GM10266 (cell line): ENCODE results near the gene EDARADD.

Experiments used
- DNase-seq: peaks from one replicate; pipeline ENCODE4 v3.0.0; 2012; ENCODE audit errors: extremely low spot score
- TF ChIP-seq, protein P1 (sequence below): IDR thresholded peaks from 2 replicates; pipeline ENCODE4 v1.5.1; 2012; ENCODE audit warnings: mild to moderate bottlenecking, low read depth; ENCODE audit not compliant: control insufficient read depth, insufficient read depth; ENCODE audit errors: missing control alignments

The EDARADD gene

DNA sequence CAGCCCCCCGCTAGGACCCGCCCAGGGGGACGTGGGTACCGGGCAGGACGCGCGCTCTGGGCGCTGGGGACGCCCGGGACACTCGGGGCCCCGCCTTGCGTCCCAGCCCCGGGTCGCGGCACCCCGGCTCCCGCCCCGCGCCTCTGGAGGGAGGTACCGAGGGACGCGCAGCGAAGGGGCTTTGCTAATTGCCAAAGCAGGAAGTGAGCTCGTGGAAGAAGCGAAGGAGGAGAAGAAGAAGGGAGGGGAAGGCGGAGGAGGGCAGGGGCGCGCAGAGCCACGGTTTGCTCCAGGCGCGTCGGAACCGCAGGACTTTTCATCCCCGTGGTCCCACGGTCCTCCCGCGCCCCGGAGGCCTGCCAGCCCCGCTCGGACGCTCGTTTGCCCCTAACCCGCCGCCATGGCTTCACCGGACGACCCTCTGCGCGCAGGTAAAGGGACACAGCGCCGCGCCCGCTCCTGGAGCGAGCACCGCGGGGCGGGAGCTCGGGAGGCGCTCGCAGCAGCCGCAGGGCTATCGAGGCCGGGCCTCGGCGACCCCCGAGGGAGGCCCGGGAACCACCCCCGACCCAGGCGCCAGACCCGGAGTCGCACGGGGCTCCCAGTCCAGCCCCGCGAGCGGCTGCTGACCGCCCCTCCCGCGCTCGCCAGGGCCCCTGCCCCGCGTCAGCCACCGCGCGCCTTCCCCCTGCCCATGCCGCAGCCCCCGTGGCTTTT, 1.3 kb downstream of the EDARADD start:
- peak; percentile 77 for DNase-seq
- TF ChIP-seq, protein P1, sequence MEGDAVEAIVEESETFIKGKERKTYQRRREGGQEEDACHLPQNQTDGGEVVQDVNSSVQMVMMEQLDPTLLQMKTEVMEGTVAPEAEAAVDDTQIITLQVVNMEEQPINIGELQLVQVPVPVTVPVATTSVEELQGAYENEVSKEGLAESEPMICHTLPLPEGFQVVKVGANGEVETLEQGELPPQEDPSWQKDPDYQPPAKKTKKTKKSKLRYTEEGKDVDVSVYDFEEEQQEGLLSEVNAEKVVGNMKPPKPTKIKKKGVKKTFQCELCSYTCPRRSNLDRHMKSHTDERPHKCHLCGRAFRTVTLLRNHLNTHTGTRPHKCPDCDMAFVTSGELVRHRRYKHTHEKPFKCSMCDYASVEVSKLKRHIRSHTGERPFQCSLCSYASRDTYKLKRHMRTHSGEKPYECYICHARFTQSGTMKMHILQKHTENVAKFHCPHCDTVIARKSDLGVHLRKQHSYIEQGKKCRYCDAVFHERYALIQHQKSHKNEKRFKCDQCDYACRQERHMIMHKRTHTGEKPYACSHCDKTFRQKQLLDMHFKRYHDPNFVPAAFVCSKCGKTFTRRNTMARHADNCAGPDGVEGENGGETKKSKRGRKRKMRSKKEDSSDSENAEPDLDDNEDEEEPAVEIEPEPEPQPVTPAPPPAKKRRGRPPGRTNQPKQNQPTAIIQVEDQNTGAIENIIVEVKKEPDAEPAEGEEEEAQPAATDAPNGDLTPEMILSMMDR, result no peak

DNA sequence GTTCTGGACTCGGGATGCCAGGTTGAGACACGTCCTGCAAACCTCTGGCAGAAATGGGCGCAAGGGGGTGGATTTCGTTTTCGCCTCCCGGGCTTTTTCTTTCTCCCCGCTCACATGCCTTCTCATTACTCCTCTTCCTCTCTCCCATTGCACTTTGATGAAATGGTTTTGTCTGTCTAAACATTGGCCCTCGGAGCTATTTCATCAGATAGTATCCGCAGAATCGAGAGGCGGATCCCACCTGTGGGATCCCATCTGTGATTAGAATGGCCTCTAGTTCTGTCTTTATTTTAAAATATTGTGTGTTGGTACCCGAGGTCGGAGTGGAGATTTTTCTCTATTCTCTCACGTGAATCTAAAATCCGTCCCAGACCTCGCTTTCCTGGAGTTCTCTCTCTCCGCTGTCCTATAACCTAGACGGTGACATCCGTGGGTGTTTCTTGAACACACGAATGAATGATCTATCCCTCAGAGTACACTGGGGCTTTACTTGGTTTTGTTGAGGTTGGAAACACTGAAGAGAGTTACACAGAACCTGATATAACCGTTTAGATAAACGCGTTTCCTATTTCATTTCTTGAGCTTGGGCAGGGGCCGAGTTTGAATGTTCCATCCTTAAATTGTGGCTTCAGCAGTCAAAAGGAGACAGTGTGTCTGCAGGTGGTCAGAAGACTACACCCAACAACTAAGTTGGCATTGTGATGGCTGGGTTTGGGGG, 2.0 kb downstream of the EDARADD start:
- TF ChIP-seq, protein P1, result no peak
- DNase-seq, result no peak

DNA sequence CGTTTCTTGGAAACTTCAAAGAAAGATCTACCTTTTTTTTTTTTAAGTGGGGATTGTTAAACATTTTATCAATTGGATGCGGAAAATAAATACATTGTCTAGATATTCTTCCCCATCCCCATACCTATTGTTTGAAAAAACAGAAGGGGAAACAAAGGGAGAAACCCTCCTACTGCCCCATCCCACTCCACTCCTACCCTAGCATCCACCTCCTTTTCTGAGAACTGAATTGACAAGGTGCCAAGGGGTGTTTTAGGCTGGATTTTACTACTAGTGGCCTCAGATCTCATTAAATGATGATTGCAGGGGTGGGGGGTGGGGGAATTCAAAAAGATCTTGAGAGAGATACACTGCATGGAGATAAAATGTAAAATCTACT, 2.6 kb downstream of the EDARADD start:
- DNase-seq, result no peak
- TF ChIP-seq, protein P1, result no peak

DNA sequence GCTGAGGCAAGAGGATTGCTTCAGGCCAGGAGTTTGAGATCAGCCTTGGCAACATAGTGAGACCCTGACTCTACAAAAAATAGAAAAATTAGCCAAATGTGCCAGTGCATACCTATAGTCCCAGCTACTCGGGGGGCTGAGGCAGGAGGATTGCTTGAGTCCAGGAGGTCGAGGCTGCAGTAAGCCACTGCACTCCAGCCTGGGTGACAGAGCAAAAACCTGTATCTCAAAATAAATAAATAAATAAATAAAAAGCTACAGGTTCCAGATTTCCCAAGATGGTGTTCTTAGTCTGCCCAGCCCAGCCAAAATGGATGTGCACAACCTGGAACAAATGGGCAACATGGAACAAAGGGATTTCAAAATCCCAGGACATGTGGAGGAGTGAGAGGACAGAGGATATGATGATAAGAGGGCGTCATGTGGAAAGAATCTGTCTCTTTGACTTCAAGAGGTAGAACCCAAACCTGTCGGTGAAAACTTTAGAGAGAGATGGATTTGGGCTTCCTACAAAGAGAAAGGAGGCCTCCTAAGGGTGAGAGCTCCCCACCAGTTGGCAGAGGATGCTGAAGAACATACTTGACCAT, 3.2 kb downstream of the EDARADD start:
- TF ChIP-seq, protein P1, result no peak
- DNase-seq, result no peak

DNA sequence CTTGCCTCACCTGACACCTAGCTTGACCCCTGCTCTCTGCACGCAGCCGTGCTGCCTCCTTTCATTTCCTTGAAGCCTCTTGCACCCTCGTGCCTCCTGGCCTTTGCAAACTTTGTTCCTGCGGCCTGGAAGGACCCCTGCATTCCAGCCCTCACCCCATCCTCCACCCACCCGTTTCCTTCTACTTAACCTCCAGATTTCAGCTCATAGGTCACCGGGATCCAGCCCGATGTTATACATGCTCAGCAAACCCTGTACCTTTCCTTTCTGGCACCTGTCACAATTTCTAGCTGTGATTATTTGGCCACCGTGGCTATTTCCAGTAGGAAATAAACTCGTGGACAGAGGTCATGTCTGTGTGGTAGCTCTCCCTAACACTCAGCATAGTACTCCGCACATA, 4.5 kb downstream of the EDARADD start:
- DNase-seq, result no peak
- TF ChIP-seq, protein P1, result no peak

DNA sequence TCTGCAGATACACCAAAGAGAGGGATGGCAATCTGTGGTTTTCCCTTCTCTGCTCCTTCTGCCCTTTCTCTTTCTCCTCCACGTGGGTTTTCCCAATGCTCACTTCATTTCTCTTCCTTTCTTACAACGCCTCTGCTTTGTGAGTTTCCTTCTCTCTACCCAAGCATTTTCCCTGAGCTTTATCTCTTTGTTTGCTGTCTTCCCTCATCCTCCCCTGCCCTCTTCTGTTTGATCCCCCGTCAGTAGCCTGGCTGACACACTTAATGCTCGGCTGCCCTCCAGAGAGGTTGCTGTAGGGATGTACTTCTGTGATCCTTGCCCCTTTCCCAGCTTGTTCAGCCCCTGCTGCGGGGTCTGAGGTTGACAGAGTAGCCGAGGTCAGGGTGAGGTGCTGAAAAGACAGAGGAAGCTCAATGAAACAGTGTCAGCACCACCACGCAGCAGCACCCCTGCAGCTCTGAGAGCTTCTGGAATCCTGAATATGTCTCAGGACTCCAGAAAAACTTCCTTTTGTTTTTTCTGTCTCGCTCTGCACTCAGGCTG, 6.0 kb downstream of the EDARADD start:
- DNase-seq, result no peak
- TF ChIP-seq, protein P1, result no peak
